Measurements from ENCODE around the gene SKAP2. TPM values are rescaled to one million over a fixed set of nuclear protein-coding genes. Genes with fewer than 3 reads are reported as not detected.
A peak's percentile ranks its signal among the peaks of the same experiment; 100 is the strongest.

Gene SKAP2
- total and polyA plus RNA-seq, 10 of the 15 experiments (the other 5 are each of a cell fraction or from before 2014, with no cell fraction given), result 10.9 to 40.6 (median 23.5) TPM

GRCh38 chr7:26864309-26865093 lies at the start of gene SKAP2 (continued):
- TF ChIP-seq ZNF217 (IDR thresholded peaks at IDR 0.05) (no peak), TAF1 (IDR thresholded peaks at IDR 0.05; ENCODE audit: borderline replicate concordance, low read depth, low read length) (peak; percentile 56; the same call in 1 of the 2 replicates), MLLT1 (IDR thresholded peaks at IDR 0.05) (0 out of 2 replicates have a peak, but pooled peaks have one; percentile 5), ATF2 (IDR thresholded peaks at IDR 0.05; ENCODE audit: low read length) (no peak), JUND (IDR thresholded peaks at IDR 0.05; ENCODE audit: low read depth, low read length) (no peak), ATF7 (IDR thresholded peaks at IDR 0.05; ENCODE audit: low read depth) (peak; percentile 61), MTA2 (IDR thresholded peaks at IDR 0.05; ENCODE audit: low read depth) (no peak), PKNOX1 (IDR thresholded peaks at IDR 0.05) (no peak; the same call in 1 of the 2 replicates), SMAD5 (IDR thresholded peaks at IDR 0.05; ENCODE audit: low read depth) (peak; percentile 54; the same call in 1 of the 2 replicates), PAX5 (IDR thresholded peaks at IDR 0.05; ENCODE audit: borderline replicate concordance, low read depth, low read length) (no peak), CBFB (IDR thresholded peaks at IDR 0.05; ENCODE audit: low read depth) (no peak), ZNF24 (IDR thresholded peaks at IDR 0.05) (no peak), POLR2AphosphoS5 (IDR thresholded peaks at IDR 0.05; ENCODE audit: low read length) (peak; percentile 97), MXI1 (IDR thresholded peaks at IDR 0.05; ENCODE audit: low read depth, low read length) (no peak), WRNIP1 (IDR thresholded peaks at IDR 0.05; ENCODE audit: borderline replicate concordance, low read depth, low read length) (0 out of 2 replicates have a peak, but pooled peaks have one; percentile 52), POU2F2 (IDR thresholded peaks at IDR 0.05; ENCODE audit: borderline replicate concordance, low read depth, low read length) (no peak), E4F1 (IDR thresholded peaks at IDR 0.05; ENCODE audit: borderline replicate concordance, partially characterized antibody) (no peak), GATAD2B (conservative IDR thresholded peaks at IDR 0.05; ENCODE audit: low read depth) (peak; percentile 22)

Measured in GM12878 (cell line).